ENCODE data around the gene GLA.

The GLA gene

GRCh38 chrX:101407167-101407747 is 468 bp downstream of the GLA start:
- no peak for TF ChIP-seq CTCF (IDR thresholded peaks at IDR 0.05; ENCODE audit: low read depth, low read length, missing control alignments)
- peak overlapping the region; percentile 77 for H3K4me3 ChIP-seq (replicated peaks; ENCODE audit: low read depth, low read length)
- no peak for DNase-seq (ENCODE audit: extremely low read depth, low read depth)

- H3K4me3 ChIP-seq (replicated peaks; ENCODE audit: low read depth, low read length): no peak overlapping the region
- DNase-seq (ENCODE audit: extremely low read depth, low read depth): no peak
- TF ChIP-seq CTCF (IDR thresholded peaks at IDR 0.05; ENCODE audit: low read depth, low read length, missing control alignments): no peak
Measured at GRCh38 chrX:101399825-101400224, 7.9 kb downstream of the GLA start.

GRCh38 chrX:101398694-101399093 is 9.0 kb downstream of the GLA start:
- no peak overlapping the region for H3K4me3 ChIP-seq (replicated peaks; ENCODE audit: low read depth, low read length)
- no peak for TF ChIP-seq CTCF (IDR thresholded peaks at IDR 0.05; ENCODE audit: low read depth, low read length, missing control alignments)
- no peak for DNase-seq (ENCODE audit: extremely low read depth, low read depth)

- H3K4me3 ChIP-seq (replicated peaks; ENCODE audit: low read depth, low read length): no peak overlapping the region
- TF ChIP-seq CTCF (IDR thresholded peaks at IDR 0.05; ENCODE audit: low read depth, low read length, missing control alignments): no peak
- no peak for DNase-seq (ENCODE audit: extremely low read depth, low read depth)
Measured at GRCh38 chrX:101397779-101398178, 9.9 kb downstream of the GLA start.

- no peak for DNase-seq (ENCODE audit: extremely low read depth, low read depth)
- no peak for TF ChIP-seq CTCF (IDR thresholded peaks at IDR 0.05; ENCODE audit: low read depth, low read length, missing control alignments)
Measured at GRCh38 chrX:101395789-101396188, 11.9 kb downstream of the GLA start.

GRCh38 chrX:101394372-101394771 is 13.4 kb downstream of the GLA start:
- DNase-seq (ENCODE audit: extremely low read depth, low read depth): no peak
- no peak overlapping the region; the same call in 1 of the 2 replicates for H3K4me3 ChIP-seq (replicated peaks; ENCODE audit: low read depth, low read length)
- no peak for TF ChIP-seq CTCF (IDR thresholded peaks at IDR 0.05; ENCODE audit: low read depth, low read length, missing control alignments)

More at GRCh38 chrX:101395789-101396188, 11.9 kb downstream of the GLA start:
- no peak overlapping the region for H3K4me3 ChIP-seq (replicated peaks; ENCODE audit: low read depth, low read length)

Measured in HFF-Myc (cell line).